HUES64 (cell line): ENCODE data around the gene PRLR.

Experiments
- H3K27ac ChIP-seq: 2 replicates; pipeline ENCODE4 v1.7.0; 2013; ENCODE audit warnings: low read depth, low read length, inconsistent platforms
- H3K27me3 ChIP-seq: 2 replicates; pipeline ENCODE4 v1.6.1; 2013; ENCODE audit warnings: mild to moderate bottlenecking, low read length; ENCODE audit not compliant: insufficient read depth
- H3K36me3 ChIP-seq: 2 replicates; pipeline ENCODE4 v1.6.1; 2013; ENCODE audit warnings: mild to moderate bottlenecking, low read length; ENCODE audit not compliant: insufficient read depth
- H3K4me1 ChIP-seq: 2 replicates; pipeline ENCODE4 v1.6.1; 2013; ENCODE audit warnings: mild to moderate bottlenecking, low read length, moderate library complexity; ENCODE audit not compliant: insufficient read depth
- H3K4me3 ChIP-seq: 2 replicates; pipeline ENCODE4 v1.5.1; 2013; ENCODE audit warnings: mild to moderate bottlenecking, low read length, moderate library complexity
- H3K9ac ChIP-seq: 2 replicates; pipeline ENCODE4 v1.6.1; 2013; ENCODE audit warnings: mild to moderate bottlenecking, low read depth, low read length
- H3K9me3 ChIP-seq: 2 replicates; pipeline ENCODE4 v1.6.1; 2013; ENCODE audit warnings: low read depth, low read length; ENCODE audit not compliant: insufficient read depth
- WGBS: fragments of 150-250, 120-280 bp; methylation state at CpG from one replicate; pipeline ENCODE4 v1.1.7; 2013; ENCODE audit warnings: missing lambda C conversion rate; 5-methylcytosine and 5-hydroxymethylcytosine counted together

PRLR gene

DNA sequence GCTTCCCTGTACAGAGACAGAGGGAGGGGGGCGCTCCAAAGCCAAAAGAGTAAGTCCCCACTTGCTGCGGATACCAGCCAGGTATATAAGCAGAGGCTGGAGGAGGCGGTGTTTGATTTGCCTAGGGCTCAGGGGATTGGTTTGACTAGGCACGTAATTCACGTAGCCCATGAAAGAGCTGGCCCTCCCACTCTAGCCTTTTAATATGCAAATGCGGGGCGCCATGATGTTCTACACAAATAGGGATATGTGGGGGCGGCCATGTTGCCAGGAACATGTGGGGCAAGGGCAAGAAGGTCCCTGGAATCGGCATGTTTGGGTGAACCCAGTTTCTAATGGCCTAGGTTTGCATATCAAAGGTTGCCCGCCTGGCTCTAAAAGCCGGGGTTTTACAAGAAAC lies 3.3 kb upstream of the PRLR start:
- Histone ChIP-seq H3K27ac (no peak overlapping the region), H3K27me3 (peaks cover 5% of the 10 kb centered on the region; the same call in 1 of the 2 replicates), H3K9ac (no peak overlapping the region), H3K36me3 (no peaks in the 10 kb centered on the region), H3K4me3 (no peak overlapping the region), H3K4me1 (peaks cover 9% of the 10 kb centered on the region), H3K9me3 (no peaks in the 10 kb centered on the region)
- 88% methylated on average over 11 of the region's 11 CpGs for WGBS

DNA sequence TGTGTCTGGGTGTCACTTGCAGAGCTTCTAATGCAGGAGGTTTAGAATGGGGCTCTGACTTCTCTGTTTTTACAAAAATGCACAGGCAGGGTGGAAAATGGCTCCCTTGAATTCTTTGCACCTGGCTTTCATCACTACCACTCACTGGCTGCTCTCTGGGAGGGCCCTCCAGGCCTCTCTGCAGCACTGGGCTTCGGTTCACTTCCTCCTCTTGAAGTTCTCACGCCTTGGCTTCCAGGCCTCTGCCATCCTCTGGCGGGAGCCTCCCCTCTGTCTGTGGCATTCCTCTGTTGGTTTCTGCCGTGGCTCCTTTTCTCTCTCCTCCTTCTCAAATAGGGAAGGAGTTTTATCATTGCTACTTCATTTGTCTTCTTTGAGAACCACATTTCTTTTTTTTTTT lies 2.8 kb upstream of the PRLR start:
- Histone ChIP-seq H3K27me3 (peaks cover 5% of the 10 kb centered on the region; the same call in 1 of the 2 replicates), H3K9ac (no peak overlapping the region), H3K36me3 (no peaks in the 10 kb centered on the region), H3K27ac (no peak overlapping the region), H3K4me3 (no peak overlapping the region), H3K9me3 (no peaks in the 10 kb centered on the region), H3K4me1 (peaks cover 9% of the 10 kb centered on the region)
- WGBS, result 91% methylated on average over 3 of the region's 4 CpGs

DNA sequence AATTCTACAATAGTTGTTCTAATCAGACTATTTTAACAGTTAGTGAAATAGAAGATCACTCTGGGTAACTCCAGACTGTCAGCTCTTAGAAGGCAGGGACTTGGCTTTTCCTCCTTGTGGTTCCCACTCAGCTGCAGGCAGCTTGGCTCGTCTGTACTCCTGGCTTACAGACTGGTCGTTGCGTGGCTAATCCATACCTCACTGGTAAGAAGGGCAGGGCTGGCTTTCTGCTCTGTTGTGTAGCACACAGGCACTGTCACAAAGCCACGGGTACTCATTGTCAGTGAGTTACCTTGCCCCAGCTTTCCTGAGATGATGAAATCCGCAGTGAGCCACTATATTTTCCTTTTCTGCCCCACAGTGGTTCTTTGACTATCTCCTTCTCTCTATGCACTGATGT lies 1.8 kb upstream of the PRLR start:
- Histone ChIP-seq H3K4me3 (no peak overlapping the region), H3K27me3 (peaks cover 5% of the 10 kb centered on the region; the same call in 1 of the 2 replicates), H3K27ac (no peak overlapping the region), H3K4me1 (peaks cover 9% of the 10 kb centered on the region), H3K9me3 (no peaks in the 10 kb centered on the region), H3K9ac (no peak overlapping the region), H3K36me3 (no peaks in the 10 kb centered on the region)
- WGBS, result 93% methylated on average over 5 of the region's 5 CpGs

DNA sequence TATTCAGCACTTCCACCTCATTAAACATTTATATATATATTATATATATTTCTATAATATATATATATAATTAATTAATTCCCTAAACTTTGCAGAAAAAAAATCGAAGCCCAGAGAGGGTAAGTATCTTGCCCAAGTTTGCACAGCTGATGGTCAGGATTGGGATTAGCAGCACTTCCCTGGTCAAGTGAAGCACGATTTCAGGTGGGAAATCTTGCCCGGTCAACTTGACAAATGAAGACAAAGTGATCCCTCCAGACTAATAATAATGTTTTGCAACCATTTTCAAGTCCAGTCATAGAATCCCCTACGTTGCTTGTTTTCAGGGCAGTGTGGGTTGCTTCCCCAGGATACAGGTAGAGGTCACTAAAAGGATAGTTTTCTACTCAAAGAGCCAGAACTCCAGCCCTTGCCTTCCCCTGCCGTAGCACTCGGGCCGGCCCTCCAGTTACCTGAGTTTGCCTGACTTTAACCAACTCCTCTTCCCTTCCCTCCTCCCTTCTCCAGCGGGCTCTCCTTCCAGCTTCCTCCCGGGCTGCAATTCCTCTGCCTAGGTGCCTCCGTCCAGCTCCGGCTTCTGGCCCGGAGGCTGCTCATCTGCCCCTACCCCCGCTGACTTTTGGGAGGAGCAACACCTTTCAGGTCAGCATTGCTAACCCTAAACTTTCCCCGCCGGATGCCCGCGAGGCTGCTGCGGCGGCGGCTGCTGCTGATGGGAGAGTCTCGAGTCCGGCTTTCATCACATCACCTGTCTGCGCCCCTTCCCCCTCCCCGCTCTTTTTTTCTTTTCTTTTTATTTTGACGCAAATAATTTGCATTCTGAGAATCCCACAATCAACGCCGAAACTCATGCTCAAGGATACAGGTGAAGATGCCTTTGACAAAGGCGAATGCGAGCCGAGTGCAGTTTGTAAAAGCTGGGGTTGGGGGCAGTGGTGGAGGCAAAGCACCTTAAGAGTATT lies 930 bp downstream of the PRLR start:
- H3K36me3 ChIP-seq, result no peaks in the 10 kb centered on the region
- WGBS, result 6% methylated on average over 30 of the region's 30 CpGs
- peaks cover 9% of the 10 kb centered on the region for H3K4me1 ChIP-seq
- peak overlapping the region; percentile 71 for H3K4me3 ChIP-seq
- H3K27ac ChIP-seq, result peak overlapping the region; percentile 32; the same call in 1 of the 2 replicates
- no peaks in the 10 kb centered on the region for H3K9me3 ChIP-seq
- peak overlapping the region; percentile 75 for H3K9ac ChIP-seq
- peaks cover 5% of the 10 kb centered on the region; the same call in 1 of the 2 replicates for H3K27me3 ChIP-seq

GRCh38 chr5:35228310-35228709 lies 2.0 kb downstream of the PRLR start:
- Histone ChIP-seq H3K36me3 (no peaks in the 10 kb centered on the region), H3K27me3 (peaks cover 5% of the 10 kb centered on the region; the same call in 1 of the 2 replicates), H3K4me1 (peaks cover 9% of the 10 kb centered on the region), H3K4me3 (no peak overlapping the region), H3K27ac (no peak overlapping the region), H3K9me3 (no peaks in the 10 kb centered on the region), H3K9ac (no peak overlapping the region)
- 51% methylated on average over 2 of the region's 2 CpGs for WGBS

- H3K9ac ChIP-seq, result no peak overlapping the region
- H3K27ac ChIP-seq, result no peak overlapping the region
- peaks cover 9% of the 10 kb centered on the region for H3K4me1 ChIP-seq
- no peak overlapping the region for H3K4me3 ChIP-seq
- H3K9me3 ChIP-seq, result no peaks in the 10 kb centered on the region
- 93% methylated on average over 4 of the region's 4 CpGs for WGBS
- no peaks in the 10 kb centered on the region for H3K36me3 ChIP-seq
- peaks cover 5% of the 10 kb centered on the region; the same call in 1 of the 2 replicates for H3K27me3 ChIP-seq
Measured at GRCh38 chr5:35227720-35228119, 2.6 kb downstream of the PRLR start.

GRCh38 chr5:35223787-35224395 lies 6.4 kb downstream of the PRLR start:
- Histone ChIP-seq H3K4me3 (no peak overlapping the region), H3K27ac (no peak overlapping the region), H3K27me3 (no peaks in the 10 kb centered on the region)

GRCh38 chr5:35220967-35221366 lies 9.3 kb downstream of the PRLR start:
- H3K36me3 ChIP-seq, result no peaks in the 10 kb centered on the region
- no peak overlapping the region for H3K9ac ChIP-seq
- H3K4me3 ChIP-seq, result no peak overlapping the region
- no peak overlapping the region for H3K27ac ChIP-seq
- H3K27me3 ChIP-seq, result no peaks in the 10 kb centered on the region
- H3K4me1 ChIP-seq, result no peaks in the 10 kb centered on the region
- H3K9me3 ChIP-seq, result no peaks in the 10 kb centered on the region

More at GRCh38 chr5:35223787-35224395, 6.4 kb downstream of the PRLR start:
- WGBS, result 88% methylated on average over 7 of the region's 7 CpGs
- no peaks in the 10 kb centered on the region for H3K36me3 ChIP-seq
- H3K9me3 ChIP-seq, result no peaks in the 10 kb centered on the region
- H3K4me1 ChIP-seq, result no peaks in the 10 kb centered on the region
- H3K9ac ChIP-seq, result no peak overlapping the region

DNA sequence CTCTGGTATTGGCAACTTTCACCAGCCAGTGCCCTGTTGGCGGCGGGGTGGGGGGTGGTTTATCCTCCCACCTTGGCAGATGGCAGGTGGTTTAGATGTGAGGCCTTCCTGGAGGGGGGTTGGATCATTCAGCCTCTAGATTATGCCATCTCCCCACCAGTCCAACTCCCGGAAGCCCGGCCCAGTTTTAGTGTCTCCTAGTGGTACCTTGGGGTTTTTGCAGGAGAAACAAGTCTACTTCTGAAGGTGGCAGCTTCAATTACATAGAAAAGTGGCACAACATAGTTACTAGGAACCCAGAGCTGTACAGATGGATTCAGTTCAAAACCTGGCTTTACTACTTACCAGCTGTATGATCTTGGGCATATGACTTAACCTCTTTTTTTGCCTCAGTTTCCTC lies 11.3 kb downstream of the PRLR start:
- H3K9me3 ChIP-seq, result no peaks in the 10 kb centered on the region
- no peaks in the 10 kb centered on the region for H3K27me3 ChIP-seq
- no peaks in the 10 kb centered on the region for H3K4me1 ChIP-seq
- no peak overlapping the region for H3K27ac ChIP-seq
- no peaks in the 10 kb centered on the region for H3K36me3 ChIP-seq
- H3K4me3 ChIP-seq, result no peak overlapping the region
- no peak overlapping the region for H3K9ac ChIP-seq
- 94% methylated on average over 4 of the region's 4 CpGs for WGBS

GRCh38 chr5:35214051-35214450 lies 16.2 kb downstream of the PRLR start:
- no peak overlapping the region for H3K27ac ChIP-seq
- WGBS, result 100% methylated on average over 2 of the region's 2 CpGs
- no peaks in the 10 kb centered on the region for H3K27me3 ChIP-seq
- no peaks in the 10 kb centered on the region for H3K4me1 ChIP-seq
- H3K9me3 ChIP-seq, result no peaks in the 10 kb centered on the region
- H3K4me3 ChIP-seq, result no peak overlapping the region
- H3K36me3 ChIP-seq, result no peaks in the 10 kb centered on the region
- no peak overlapping the region for H3K9ac ChIP-seq

DNA sequence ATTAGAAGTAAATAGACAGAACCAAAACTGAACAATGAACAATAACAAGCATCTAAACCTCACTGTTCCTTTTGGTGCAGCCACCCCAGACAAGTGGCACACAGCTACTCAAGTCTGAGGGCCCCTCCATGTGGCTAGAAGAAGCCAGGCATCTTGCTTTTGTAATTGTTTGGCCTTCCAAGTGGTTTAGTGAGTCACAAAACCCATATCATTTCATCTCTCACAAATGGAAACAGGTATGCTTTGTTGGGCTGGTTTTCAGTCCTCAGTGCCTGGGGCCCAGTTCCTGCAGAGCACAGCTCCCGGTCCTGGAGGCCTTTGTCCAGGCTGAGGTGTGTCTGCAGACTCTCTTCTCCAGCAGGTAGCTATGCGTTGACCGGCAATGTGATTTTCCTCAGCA lies 16.7 kb downstream of the PRLR start:
- Histone ChIP-seq H3K4me1 (no peaks in the 10 kb centered on the region), H3K27ac (no peak overlapping the region), H3K27me3 (no peaks in the 10 kb centered on the region), H3K9me3 (no peaks in the 10 kb centered on the region), H3K9ac (no peak overlapping the region), H3K4me3 (no peak overlapping the region), H3K36me3 (no peaks in the 10 kb centered on the region)
- WGBS, result 93% methylated on average over 3 of the region's 3 CpGs
